Endothelial cell of umbilical vein (primary cell): ENCODE measurements around the gene RBM26.

Experiments used
- EZH2 ChIP-seq: IDR thresholded peaks from 2 replicates; pipeline ENCODE4 v1.6.1; 2012; ENCODE audit warnings: borderline replicate concordance, low read depth, mild to moderate bottlenecking, moderate library complexity, low read length, inconsistent platforms; ENCODE audit not compliant: severe bottlenecking
- GATA2 ChIP-seq: IDR thresholded peaks from 2 replicates; pipeline ENCODE4 v1.7.0; 2011; ENCODE audit warnings: low read depth, mild to moderate bottlenecking, moderate library complexity, mixed read lengths, low read length; ENCODE audit not compliant: insufficient read length, insufficient read depth
- MYC ChIP-seq: IDR thresholded peaks from one replicate; pipeline ENCODE4 v1.6.1; 2011; ENCODE audit warnings: mild to moderate bottlenecking, low read depth, low read length
- POLR2A ChIP-seq: IDR thresholded peaks from 2 replicates; pipeline ENCODE4 v1.6.1; 2012; ENCODE audit warnings: low read depth, mild to moderate bottlenecking, control low read depth, low read length
- POLR2AphosphoS5 ChIP-seq: IDR thresholded peaks from 2 replicates; pipeline ENCODE4 v1.6.1; 2012; ENCODE audit warnings: low read depth, mild to moderate bottlenecking, control low read depth, low read length, moderate library complexity; ENCODE audit not compliant: insufficient read depth
- TF ChIP-seq, protein P1 (sequence below), 2 donors: IDR thresholded peaks; 1 replicate in 1 of 2; 2 replicates in 1 of 2; pipeline ENCODE4 v1.5.1; 2011; ENCODE audit warnings: low read length in 2 of 2, mild to moderate bottlenecking in 2 of 2, moderate library complexity in 2 of 2, control low read depth in 1 of 2, inconsistent platforms in 1 of 2, low read depth in 1 of 2; ENCODE audit not compliant: insufficient read depth in 1 of 2; ENCODE audit errors: extremely low read depth in 1 of 2
- TF ChIP-seq, protein P2 (sequence below): IDR thresholded peaks from 2 replicates; pipeline ENCODE4 v1.6.1; 2011; ENCODE audit not compliant: insufficient read depth, insufficient read length

- no peak for TF ChIP-seq POLR2A
- TF ChIP-seq, protein P1, sequence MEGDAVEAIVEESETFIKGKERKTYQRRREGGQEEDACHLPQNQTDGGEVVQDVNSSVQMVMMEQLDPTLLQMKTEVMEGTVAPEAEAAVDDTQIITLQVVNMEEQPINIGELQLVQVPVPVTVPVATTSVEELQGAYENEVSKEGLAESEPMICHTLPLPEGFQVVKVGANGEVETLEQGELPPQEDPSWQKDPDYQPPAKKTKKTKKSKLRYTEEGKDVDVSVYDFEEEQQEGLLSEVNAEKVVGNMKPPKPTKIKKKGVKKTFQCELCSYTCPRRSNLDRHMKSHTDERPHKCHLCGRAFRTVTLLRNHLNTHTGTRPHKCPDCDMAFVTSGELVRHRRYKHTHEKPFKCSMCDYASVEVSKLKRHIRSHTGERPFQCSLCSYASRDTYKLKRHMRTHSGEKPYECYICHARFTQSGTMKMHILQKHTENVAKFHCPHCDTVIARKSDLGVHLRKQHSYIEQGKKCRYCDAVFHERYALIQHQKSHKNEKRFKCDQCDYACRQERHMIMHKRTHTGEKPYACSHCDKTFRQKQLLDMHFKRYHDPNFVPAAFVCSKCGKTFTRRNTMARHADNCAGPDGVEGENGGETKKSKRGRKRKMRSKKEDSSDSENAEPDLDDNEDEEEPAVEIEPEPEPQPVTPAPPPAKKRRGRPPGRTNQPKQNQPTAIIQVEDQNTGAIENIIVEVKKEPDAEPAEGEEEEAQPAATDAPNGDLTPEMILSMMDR (IDR thresholded peaks at IDR 0.05; ENCODE audit: extremely low read depth in 1 of 2, insufficient read depth in 1 of 2, low read depth in 1 of 2, low read length in 2 of 2), result no peak
- TF ChIP-seq MYC, result no peak
- no peak for TF ChIP-seq EZH2
- no peak for TF ChIP-seq GATA2
- TF ChIP-seq, protein P2, sequence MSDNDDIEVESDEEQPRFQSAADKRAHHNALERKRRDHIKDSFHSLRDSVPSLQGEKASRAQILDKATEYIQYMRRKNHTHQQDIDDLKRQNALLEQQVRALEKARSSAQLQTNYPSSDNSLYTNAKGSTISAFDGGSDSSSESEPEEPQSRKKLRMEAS, result no peak
- TF ChIP-seq POLR2AphosphoS5, result no peak
Measured at GRCh38 chr13:79429309-79429708, 23.3 kb upstream of the RBM26 start.
